Epidermal melanocyte (primary cell): ENCODE data around the gene MT1G.
"Not testable (repeated sequence)": the region's sequence is repeated elsewhere in the genome, so short reads cannot be mapped to it uniquely, and the experiment has no call there.

ENCODE experiments used
- DNase-seq: peaks from one replicate; pipeline ENCODE4 v3.0.0; 2011; ENCODE audit warnings: low spot score; ENCODE audit not compliant: insufficient read length

Gene MT1G

DNA sequence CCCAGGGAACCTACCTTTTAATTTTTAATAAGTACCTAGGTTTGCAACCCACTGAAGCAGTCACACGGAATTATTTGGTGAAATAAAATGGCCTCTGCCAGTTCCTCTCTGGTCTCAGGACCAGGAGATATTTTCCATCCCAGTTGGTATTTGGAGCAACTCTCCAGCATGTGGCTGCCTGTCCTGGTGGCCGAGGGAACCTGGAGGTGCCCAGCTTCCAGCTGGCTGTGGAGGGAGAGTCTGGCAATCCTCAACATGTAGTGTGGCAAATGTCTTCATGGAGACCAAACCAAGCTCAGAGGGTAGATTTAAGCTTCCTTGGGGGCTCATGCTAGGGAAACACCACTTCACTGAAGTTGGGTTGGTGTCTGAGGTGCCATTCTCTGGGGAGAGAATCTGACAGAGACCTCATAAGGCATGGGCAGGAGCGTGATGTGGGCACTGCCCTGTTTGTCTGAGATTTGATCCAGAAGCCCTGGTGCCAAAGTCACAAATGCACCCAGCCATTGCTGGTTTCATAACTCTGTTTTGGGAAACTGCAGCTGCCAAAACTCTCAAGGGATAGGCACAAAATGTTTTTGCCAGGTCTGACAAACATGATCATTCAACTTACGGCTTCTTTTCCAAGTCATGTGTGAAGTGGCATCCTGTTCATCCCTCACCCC, 17.2 kb upstream of the MT1G start:
- DNase-seq: no peak

DNA sequence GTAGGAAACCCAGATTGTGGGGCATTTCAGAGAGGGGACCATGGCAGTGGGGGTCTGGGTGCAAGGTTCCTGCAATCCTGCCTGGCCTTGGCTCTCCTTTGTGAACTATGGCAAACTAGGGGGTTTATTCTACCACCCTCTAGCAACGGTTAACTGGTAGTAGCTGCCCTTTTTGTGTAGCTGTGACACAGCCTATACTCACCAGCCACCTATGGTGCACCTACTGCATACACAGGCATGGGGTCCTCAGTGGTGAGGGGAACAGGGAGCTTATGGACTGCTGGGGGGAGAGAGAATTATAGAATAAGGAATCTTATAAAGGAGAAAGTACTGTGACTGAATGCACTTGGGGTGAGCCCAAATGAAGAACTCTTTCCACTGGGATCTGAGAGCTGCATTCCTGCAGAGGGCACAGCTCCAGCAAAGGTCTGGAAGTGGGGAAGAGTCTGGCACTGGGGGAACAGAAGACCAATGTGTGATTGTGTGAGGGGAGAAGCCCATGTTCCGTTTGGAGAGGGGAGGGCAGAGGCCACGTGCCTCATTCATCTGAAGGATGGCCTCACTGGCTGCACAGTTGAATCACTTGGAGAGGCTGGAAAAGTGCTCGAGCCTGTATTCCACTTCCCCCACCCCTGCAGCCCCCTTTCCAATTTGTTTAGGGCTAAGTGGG, 16.5 kb upstream of the MT1G start:
- DNase-seq: no peak

DNA sequence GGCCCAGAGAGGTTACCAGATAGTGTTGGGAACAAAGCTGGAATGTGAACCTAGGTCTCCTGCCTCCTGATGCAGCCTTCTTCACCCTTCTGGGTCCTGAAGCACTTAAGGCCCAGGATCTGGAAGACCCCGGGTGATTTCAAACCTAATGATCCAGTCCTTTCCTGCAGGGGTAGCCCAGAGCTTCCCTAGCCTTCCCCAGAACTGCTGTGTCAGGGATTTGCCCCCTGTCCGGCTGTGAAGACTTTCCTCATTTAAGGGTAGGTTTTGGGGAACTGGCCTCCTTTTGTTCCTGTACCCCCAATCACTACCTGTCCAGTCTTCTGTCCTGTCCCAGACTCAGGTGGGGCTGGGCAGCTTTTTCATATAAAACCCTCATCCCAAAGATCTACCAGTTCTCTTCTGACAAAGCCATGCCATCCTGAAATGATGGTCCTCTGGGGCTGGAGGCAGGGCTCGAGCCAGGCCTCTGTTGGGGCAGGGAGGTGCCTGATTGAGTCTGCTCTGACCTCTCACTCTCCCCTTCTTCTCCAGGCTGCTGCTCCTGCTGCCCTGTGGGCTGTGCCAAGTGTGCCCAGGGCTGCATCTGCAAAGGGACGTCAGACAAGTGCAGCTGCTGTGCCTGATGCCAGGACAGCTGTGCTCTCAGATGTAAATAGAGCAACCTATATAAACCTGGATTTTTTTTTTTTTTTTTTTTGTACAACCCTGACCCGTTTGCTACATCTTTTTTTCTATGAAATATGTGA, 15.7 kb upstream of the MT1G start:
- no peak for DNase-seq

DNA sequence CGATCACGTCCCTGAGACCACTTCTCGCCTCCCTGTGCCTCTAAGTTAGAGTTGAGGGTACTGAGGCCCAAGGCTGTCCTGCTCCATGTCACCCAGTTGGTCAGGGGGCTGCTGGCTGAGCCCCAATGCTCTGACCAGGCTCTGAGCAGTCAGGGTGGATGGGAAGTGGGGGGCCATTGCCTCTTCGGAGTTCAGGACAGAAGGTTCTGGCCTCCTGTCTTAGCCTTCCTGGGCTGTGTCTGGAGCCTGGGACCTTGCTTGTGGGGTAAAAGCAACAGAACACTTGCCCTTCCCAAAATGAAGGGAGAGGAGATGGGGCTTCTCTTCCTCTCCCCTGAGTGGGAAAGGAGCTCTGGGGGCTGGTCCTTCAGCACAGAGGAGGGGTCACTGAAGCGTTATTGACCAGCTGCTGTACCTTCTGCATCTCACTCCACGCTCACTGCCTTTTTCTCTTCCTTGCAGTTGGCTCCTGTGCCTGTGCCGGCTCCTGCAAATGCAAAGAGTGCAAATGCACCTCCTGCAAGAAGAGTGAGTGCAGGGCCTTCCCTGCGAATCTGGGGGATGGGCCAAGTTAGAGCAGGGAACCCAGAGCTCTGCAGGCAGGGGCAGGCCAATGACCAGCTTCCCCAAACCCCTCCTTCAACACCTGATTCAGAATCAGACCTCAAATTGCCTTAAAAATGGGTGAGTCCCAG, 15.0 kb upstream of the MT1G start:
- no peak for DNase-seq

DNA sequence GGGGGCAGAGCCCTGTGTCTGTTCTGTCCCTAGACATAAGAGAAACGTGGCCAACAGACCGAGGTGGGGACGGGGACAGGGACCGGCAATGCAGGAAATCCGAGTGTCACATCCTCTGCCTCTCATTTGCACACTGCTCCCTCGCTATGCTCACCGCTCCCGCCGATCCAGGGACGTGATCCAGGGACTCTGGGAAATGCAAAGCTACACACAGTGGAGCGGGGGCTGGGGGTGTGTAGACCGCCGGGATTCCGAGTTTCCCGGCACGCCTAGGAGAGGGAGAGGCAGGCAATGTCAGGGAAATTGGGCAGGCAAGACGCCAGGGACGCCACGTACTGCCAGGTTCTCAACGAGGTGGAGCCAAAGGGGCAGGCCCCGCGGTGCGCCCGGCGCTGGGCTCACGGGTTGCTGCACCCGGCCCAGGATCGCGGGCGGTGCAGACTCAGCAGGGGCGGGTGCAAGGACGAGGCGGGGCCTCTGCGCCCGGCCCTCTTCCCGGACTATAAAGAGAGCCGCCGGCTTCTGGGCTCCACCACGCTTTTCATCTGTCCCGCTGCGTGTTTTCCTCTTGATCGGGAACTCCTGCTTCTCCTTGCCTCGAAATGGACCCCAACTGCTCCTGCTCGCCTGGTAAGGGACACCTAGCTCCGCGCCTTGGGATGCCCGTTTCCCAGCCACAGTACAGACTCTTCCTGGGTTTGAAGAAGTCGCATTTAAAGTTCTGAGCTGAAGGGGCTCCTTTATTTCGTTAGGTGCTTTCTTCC, 14.3 kb upstream of the MT1G start, which contains the start of gene MT1X:
MT1X (plus strand) TSS at position 532 of the 764 bp plus-strand sequence; CDS start at position 603, 71 bp downstream.
- DNase-seq: peak; percentile 80

DNA sequence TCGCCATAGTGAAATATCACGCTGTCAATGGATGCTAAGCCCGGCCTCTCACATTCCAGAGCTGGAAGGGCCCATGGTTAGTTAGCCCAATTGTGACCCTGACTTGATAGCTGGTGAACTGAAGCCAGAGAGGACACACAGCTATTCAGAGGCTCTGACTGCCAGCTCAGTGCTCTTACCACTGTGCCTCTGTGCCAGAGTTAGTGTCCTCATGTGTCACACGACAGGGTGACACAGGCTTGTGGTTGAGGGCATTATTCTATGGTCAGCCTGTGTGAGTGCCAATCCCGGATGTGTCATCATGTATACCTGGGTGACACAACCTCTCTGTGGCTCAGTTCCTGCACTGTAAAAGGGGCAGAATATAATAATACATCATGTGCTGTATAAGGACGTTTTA, 12.0 kb upstream of the MT1G start:
- no peak for DNase-seq

DNA sequence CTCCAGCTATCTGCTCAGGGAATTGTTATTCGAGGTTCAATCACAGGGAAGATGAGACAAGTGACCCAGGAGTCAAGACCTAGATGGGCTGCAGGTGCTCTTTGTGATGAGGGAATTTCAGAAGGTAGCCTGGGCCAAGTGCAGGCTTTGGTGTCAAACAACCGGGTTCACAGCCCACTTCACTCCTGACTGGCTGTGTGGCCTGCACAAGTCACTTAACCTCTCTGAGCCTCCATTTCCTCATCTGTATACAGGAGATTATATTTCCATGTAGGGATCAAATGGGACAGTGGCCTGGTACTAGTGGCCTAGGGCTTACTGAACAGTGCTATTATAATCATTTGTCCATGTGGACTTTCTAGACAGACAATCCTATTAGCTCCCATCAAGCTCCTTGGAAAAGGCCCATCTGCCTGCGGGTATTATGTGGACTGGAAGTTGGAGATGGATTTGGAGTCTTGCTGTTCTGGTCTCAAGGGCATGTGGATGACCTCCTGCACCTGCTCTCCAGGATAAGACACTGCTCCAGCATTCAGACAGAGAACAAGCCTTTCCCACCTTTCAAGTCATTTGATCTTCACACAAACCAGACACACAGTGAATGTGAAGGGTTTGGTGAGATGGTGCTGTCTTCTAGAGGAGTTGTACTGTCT, 11.3 kb upstream of the MT1G start:
- no peak for DNase-seq

DNA sequence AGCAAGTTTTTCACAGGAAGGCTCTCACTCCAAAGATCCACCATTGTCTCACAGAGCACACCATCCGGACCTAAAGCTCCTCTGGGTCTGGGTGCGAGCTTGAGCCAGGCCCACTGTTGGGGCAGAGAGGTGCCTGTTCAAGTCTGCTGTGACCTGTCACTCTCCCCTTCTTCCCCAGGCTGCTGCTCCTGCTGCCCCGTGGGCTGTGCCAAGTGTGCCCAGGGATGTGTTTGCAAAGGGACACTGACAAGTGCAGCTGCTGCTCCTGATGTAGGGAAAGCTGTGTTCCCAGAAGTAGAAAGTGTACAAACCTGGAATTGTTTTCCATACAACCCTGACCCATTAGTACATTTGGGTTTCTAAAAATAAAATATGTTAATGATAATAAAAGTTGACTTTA, 9.6 kb upstream of the MT1G start:
- DNase-seq: no peak

DNA sequence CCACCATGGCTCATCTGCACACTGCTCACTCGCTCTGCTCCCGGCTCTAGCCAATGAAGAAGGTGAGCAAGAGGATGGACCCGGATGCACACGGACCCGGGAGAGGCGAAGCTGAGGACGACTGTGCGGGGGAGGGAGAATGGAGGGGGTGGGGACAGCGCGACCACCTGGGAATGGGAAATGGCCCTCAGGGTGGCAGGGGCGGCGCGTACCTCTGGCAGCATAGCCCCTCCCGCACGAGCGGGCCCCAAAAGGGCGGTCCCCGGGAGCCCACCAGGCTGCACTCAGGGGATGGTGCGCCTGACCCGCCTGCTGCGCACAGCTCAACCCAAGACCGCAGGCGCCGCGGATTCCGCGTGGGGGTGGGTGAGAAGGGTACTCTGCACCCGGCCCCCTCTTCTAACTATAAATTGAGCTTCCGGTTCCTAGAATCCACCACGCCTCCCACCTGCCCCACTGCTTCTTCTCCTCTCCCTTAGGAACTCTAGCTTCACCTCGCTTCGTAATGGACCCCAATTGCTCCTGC, 7.9 kb upstream of the MT1G start:
- no peak for DNase-seq

DNA sequence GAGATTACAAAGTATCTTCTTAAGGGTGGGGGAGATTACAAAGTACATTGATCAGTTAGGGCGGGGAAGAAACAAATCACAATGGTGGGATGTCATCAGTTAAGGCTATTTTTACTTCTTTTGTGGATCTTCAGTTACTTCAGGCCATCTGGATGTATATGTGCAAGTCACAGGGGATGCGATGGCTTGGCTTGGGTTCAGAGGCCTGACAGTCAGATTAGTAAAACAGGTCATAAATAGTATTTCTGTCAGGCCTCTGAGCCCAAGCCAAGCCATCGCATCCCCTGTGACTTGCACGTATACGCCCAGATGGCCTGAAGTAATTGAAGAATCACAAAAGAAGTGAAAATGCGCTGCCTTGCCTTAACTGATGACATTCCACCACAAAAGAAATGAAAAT, 6.7 kb upstream of the MT1G start:
- not testable (repeated sequence) for DNase-seq

DNA sequence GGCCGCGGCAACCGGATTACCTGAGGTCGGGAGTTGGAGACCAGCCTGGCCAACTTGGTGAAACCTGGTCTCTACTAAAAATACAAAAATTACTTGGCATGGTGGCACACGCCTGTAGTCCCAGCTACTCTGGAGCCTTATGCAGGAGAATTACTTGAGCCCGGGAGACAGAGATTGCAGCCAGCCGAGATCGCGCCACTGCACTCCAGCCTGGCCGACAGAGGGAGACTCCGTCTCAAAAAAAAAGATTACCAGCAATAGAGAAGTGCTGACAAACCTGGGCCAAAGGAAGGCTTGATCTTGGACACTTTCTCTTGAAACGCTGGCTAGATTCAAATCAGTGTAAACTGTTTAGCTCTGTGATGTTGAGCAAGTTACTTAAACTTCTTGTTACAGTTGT, 6.1 kb upstream of the MT1G start:
- DNase-seq: no peak

DNA sequence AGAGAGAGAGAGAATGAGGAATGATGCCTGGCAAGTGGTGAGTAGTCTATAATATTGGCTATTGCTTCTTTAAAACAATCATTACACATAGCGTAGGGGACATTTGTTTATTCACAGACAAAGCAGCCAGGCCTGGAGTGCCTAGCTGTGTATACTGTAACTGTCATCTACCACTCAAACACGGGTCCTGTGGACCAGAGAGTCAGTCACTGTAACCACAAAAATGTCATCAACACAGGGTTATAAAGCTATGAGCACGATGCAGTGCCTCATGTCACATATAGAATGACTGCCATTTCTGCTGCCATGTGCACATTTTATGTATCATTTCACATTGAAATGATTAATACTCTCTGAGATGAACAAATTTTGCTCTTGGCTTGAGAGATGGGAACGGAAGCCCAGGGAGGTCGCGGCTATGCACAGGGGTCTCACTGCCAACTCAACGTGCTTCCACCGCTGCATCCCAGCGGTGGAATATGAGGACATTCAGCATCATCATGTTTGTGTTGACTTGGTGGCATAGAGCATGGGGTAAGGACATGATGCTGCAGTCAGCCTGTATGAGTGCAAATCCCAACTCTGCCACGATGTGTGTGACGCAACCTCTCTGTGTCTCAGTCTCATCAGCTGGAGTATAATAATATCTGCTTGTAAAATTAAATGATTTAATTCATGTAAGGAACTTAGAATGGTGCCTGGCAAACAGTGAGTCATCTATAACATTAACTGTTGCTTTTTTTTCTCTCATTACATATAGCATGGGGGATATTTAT, 5.1 kb upstream of the MT1G start:
- DNase-seq: no peak

DNA sequence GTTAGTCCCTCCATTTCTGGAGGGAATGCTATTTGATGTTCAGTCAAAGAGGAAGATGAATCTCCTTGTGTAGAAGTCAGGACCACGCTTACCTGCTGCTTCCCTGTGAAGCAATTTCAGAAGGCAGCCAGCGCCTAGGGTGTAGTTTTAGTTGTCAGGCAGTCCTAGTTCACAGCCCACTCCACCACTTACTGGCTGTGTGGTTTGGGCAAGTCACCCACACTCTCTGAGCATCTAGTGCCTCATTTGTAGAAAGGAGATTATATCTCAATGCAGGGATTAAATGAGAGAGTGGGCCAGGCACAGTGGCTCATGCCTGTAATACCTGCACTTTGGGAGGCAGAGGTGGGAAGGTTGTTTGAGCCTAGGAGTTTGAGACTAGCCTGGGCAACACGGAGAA, 4.3 kb upstream of the MT1G start:
- DNase-seq: not testable (repeated sequence)

DNA sequence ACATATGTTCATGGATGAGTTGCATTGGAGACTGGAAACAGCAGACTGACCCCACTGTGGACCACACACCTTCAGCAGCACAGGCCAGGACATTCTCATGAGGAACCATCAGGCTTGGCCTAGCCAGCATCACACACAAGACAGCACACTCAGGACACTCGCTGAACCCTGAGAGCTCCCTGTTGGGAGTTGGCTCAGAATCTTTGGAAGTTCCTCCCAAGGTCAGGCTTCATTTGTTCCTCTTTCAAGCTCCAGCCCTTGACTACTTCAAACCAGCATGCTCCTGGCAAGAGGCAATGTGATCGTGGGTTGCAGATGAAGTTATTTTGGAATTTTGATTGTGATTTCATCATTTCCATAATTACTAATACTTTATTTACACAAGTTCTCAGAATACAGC, 3.8 kb upstream of the MT1G start:
- not testable (repeated sequence) for DNase-seq

DNA sequence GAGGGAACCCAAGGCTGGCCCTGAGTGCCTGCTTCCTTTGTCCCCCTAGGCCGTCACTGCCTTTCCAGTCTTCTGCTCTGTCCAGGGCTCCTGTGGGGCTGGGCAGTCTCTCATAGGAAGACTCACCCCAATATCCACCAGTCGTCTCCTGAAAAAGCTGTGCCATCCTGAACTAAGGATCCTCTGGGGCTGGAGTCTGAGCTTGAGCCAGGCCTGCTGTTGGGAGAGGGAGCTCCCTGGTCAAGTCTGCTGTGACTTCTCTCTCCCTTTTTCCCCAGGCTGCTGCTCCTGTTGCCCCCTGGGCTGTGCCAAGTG, 2.7 kb upstream of the MT1G start:
- no peak for DNase-seq

DNA sequence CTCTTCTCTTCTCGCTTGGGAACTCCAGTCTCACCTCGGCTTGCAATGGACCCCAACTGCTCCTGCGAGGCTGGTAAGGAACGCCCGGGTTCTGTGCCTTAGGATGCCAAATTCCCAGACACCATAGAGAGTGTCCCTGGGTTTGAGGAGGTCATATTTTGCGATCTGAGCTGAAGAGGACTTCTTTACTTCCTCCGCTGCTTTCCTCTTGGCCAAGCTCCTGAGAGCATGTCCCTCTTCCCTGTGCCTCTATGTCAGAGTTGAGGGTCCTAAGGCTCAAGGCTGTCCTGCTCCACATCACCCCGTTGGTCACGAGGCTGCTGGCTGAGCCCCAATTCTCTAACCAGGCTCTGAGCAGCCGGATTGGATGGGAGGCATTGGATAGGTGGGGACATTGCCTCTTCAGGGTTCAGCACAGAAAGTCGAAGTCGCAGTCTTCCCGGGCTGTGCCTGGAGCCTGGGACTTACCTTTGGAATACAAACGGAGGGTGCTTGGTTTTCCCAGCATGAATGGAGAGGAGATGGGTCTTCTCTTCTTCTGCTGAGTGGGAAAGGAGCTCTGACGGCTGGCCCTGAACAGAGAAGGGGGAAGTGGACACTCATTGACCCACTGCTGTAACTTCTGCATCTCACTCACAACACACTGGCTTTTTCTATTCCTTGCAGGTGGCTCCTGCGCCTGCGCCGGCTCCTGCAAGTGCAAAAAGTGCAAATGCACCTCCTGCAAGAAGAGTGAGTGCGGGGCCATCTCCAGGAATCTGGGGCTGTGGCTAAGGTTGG, 2.2 kb upstream of the MT1G start:
- DNase-seq: no peak

DNA sequence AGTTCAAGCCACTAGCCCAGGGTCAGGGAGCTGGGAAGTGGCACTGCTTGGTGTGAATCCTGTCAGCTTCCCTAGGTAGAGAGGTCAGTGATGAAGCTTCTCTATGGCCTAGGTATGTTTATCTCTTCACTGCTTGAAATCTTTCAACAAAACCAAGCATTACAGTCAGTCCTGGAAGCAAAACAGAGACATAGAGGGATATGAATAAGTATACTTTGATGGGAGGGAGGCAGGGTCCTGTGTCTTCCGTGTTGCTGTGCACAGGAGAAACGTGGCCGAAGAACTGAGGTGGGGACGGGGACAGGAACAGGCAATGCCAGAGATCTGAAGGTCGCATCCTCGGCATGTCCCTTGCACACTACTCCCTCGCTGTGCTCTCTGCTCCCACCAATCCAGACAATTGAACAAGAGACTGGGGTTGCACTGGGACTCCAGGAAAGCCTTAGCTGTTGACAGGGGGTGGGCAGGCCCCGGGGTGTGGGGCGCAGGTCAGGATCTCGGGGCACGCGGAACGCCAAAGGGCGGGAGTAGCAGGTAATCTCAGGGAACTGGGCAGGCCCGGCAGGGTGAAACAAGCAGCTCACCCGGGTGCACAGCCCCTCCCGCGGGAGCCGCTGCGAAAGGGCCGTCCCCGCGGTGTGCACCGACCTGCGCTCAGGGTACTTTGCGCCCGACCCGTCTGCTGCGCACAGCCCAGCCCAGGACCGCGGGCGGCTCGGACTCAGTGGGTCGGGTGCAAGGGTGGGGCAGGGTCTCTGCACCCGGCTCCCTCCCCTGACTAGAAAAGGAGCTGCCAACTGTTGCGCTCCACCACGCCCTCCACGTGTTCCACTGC, 1.4 kb upstream of the MT1G start, which contains the start of gene MT1H:
MT1H (plus strand) TSS at position 810 of the 835 bp plus-strand sequence. CDS start 71 bp downstream, outside the sequence.
- no peak for DNase-seq
